ENCODE results near the gene RIMS1.
A peak's percentile ranks its signal among the peaks of the same experiment; 100 is the strongest.

The RIMS1 gene

GRCh38 chr6:72218125-72218524, 331.8 kb downstream of the RIMS1 start:
- peak; percentile 59 for TF ChIP-seq CTCF (IDR thresholded peaks at IDR 0.05; ENCODE audit: low read depth, low read length, missing control alignments)
- no peak overlapping the region for H3K4me3 ChIP-seq (replicated peaks; ENCODE audit: low read depth, low read length)
- peak; percentile 5 for DNase-seq (ENCODE audit: extremely low read depth, low read depth)

GRCh38 chr6:72219536-72219935, 333.2 kb downstream of the RIMS1 start:
- TF ChIP-seq CTCF (IDR thresholded peaks at IDR 0.05; ENCODE audit: low read depth, low read length, missing control alignments) = no peak
- no peak for DNase-seq (ENCODE audit: extremely low read depth, low read depth)
- H3K4me3 ChIP-seq (replicated peaks; ENCODE audit: low read depth, low read length) = no peak overlapping the region

GRCh38 chr6:72238021-72238420, 351.7 kb downstream of the RIMS1 start:
- TF ChIP-seq CTCF (IDR thresholded peaks at IDR 0.05; ENCODE audit: low read depth, low read length, missing control alignments) = no peak
- no peak for DNase-seq (ENCODE audit: extremely low read depth, low read depth)
- H3K4me3 ChIP-seq (replicated peaks; ENCODE audit: low read depth, low read length) = no peak overlapping the region

GRCh38 chr6:72238900-72239299, 352.6 kb downstream of the RIMS1 start:
- TF ChIP-seq CTCF (IDR thresholded peaks at IDR 0.05; ENCODE audit: low read depth, low read length, missing control alignments) = no peak
- DNase-seq (ENCODE audit: extremely low read depth, low read depth) = no peak

GRCh38 chr6:72245565-72245964, 359.2 kb downstream of the RIMS1 start:
- TF ChIP-seq CTCF (IDR thresholded peaks at IDR 0.05; ENCODE audit: low read depth, low read length, missing control alignments) = no peak
- H3K4me3 ChIP-seq (replicated peaks; ENCODE audit: low read depth, low read length) = no peak overlapping the region
- no peak for DNase-seq (ENCODE audit: extremely low read depth, low read depth)

More at GRCh38 chr6:72238900-72239299, 352.6 kb downstream of the RIMS1 start:
- H3K4me3 ChIP-seq (replicated peaks; ENCODE audit: low read depth, low read length) = no peak overlapping the region

GRCh38 chr6:72246926-72247325, 360.6 kb downstream of the RIMS1 start:
- DNase-seq (ENCODE audit: extremely low read depth, low read depth) = no peak
- no peak overlapping the region for H3K4me3 ChIP-seq (replicated peaks; ENCODE audit: low read depth, low read length)
- TF ChIP-seq CTCF (IDR thresholded peaks at IDR 0.05; ENCODE audit: low read depth, low read length, missing control alignments) = no peak

GRCh38 chr6:72248621-72249020, 362.3 kb downstream of the RIMS1 start:
- TF ChIP-seq CTCF (IDR thresholded peaks at IDR 0.05; ENCODE audit: low read depth, low read length, missing control alignments) = no peak
- H3K4me3 ChIP-seq (replicated peaks; ENCODE audit: low read depth, low read length) = no peak overlapping the region
- DNase-seq (ENCODE audit: extremely low read depth, low read depth) = no peak

Measured in HFF-Myc (cell line).